ENCODE measurements around the gene HCN3.
"Not testable (repeated sequence)": the region's sequence is repeated elsewhere in the genome, so short reads cannot be mapped to it uniquely, and the experiment has no call there.

HCN3 gene

GRCh38 chr1:155286544-155286943, 9.3 kb downstream of the HCN3 start:
- no peaks in the 10 kb centered on the region for H3K9me3 ChIP-seq (ENCODE audit: control insufficient read depth, insufficient read depth, low read length)
- H3K36me3 ChIP-seq (ENCODE audit: control insufficient read depth, insufficient read depth, low read length) = no peaks in the 10 kb centered on the region
- no peak overlapping the region for H3K27ac ChIP-seq (ENCODE audit: low read depth, low read length)
- no peaks in the 10 kb centered on the region for H3K27me3 ChIP-seq (ENCODE audit: control insufficient read depth, insufficient read depth, low read length)
- no peak overlapping the region for H3K9ac ChIP-seq (ENCODE audit: low read depth, low read length)
- H3K4me3 ChIP-seq (ENCODE audit: low read depth, low read length) = no peak overlapping the region
- no peaks in the 10 kb centered on the region for H3K4me1 ChIP-seq (ENCODE audit: control insufficient read depth, insufficient read depth, low read length)

- Histone ChIP-seq H3K9me3 (ENCODE audit: control insufficient read depth, insufficient read depth, low read length) (no peaks in the 10 kb centered on the region), H3K36me3 (ENCODE audit: control insufficient read depth, insufficient read depth, low read length) (no peaks in the 10 kb centered on the region), H3K4me1 (ENCODE audit: control insufficient read depth, insufficient read depth, low read length) (no peaks in the 10 kb centered on the region), H3K4me3 (ENCODE audit: low read depth, low read length) (no peak overlapping the region), H3K9ac (ENCODE audit: low read depth, low read length) (no peak overlapping the region), H3K27ac (ENCODE audit: low read depth, low read length) (no peak overlapping the region), H3K27me3 (ENCODE audit: control insufficient read depth, insufficient read depth, low read length) (peaks cover 3% of the 10 kb centered on the region)
Observed at GRCh38 chr1:155287987-155288543, 10.8 kb downstream of the HCN3 start.

DNA sequence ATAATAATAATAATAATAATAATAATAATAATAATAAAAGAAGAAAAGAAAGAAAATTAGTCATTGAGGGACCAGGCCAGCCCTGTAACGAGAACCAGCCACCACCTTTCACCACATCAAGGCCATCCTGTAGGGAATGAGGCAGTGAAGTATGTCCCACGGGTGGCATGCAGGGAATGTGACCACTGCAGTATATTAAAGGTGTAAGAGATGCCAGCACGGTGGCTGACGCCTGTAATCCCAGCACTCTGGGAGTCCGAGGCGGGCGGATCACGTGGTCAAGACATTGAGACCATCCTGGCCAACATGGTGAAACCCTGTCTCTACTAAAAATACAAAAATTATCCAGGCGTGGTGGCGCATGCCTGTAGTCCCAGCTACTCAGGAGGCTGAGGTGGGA, 13.7 kb downstream of the HCN3 start:
- not testable (repeated sequence) for H3K4me1 ChIP-seq (ENCODE audit: control insufficient read depth, insufficient read depth, low read length); H3K4me3 ChIP-seq (ENCODE audit: low read depth, low read length); H3K9ac ChIP-seq (ENCODE audit: low read depth, low read length); H3K9me3 ChIP-seq (ENCODE audit: control insufficient read depth, insufficient read depth, low read length); H3K36me3 ChIP-seq (ENCODE audit: control insufficient read depth, insufficient read depth, low read length); H3K27ac ChIP-seq (ENCODE audit: low read depth, low read length)
- H3K27me3 ChIP-seq (ENCODE audit: control insufficient read depth, insufficient read depth, low read length) = peaks cover 31% of the 10 kb centered on the region

- no peak overlapping the region for H3K4me3 ChIP-seq (ENCODE audit: low read depth, low read length)
- H3K27me3 ChIP-seq (ENCODE audit: control insufficient read depth, insufficient read depth, low read length) = peaks cover 37% of the 10 kb centered on the region
- H3K27ac ChIP-seq (ENCODE audit: low read depth, low read length) = no peak overlapping the region
- H3K9me3 ChIP-seq (ENCODE audit: control insufficient read depth, insufficient read depth, low read length) = no peaks in the 10 kb centered on the region
- H3K9ac ChIP-seq (ENCODE audit: low read depth, low read length) = no peak overlapping the region
- no peaks in the 10 kb centered on the region for H3K36me3 ChIP-seq (ENCODE audit: control insufficient read depth, insufficient read depth, low read length)
- peaks cover 17% of the 10 kb centered on the region; the same call in 1 of the 2 replicates for H3K4me1 ChIP-seq (ENCODE audit: control insufficient read depth, insufficient read depth, low read length)
Observed at GRCh38 chr1:155293086-155293749, 16.0 kb downstream of the HCN3 start.

GRCh38 chr1:155294520-155295182, 17.4 kb downstream of the HCN3 start:
- Histone ChIP-seq H3K36me3 (ENCODE audit: control insufficient read depth, insufficient read depth, low read length) (no peaks in the 10 kb centered on the region), H3K27me3 (ENCODE audit: control insufficient read depth, insufficient read depth, low read length) (peaks cover 37% of the 10 kb centered on the region), H3K27ac (ENCODE audit: low read depth, low read length) (no peak overlapping the region), H3K9me3 (ENCODE audit: control insufficient read depth, insufficient read depth, low read length) (no peaks in the 10 kb centered on the region), H3K9ac (ENCODE audit: low read depth, low read length) (no peak overlapping the region), H3K4me3 (ENCODE audit: low read depth, low read length) (peak overlapping the region; percentile 83), H3K4me1 (ENCODE audit: control insufficient read depth, insufficient read depth, low read length) (peaks cover 17% of the 10 kb centered on the region; the same call in 1 of the 2 replicates)

GRCh38 chr1:155295183-155295941, 18.1 kb downstream of the HCN3 start:
- Histone ChIP-seq H3K4me3 (ENCODE audit: low read depth, low read length) (peak overlapping the region; percentile 83), H3K9me3 (ENCODE audit: control insufficient read depth, insufficient read depth, low read length) (no peaks in the 10 kb centered on the region), H3K4me1 (ENCODE audit: control insufficient read depth, insufficient read depth, low read length) (peaks cover 17% of the 10 kb centered on the region; the same call in 1 of the 2 replicates), H3K27me3 (ENCODE audit: control insufficient read depth, insufficient read depth, low read length) (peaks cover 37% of the 10 kb centered on the region), H3K36me3 (ENCODE audit: control insufficient read depth, insufficient read depth, low read length) (no peaks in the 10 kb centered on the region), H3K27ac (ENCODE audit: low read depth, low read length) (no peak overlapping the region), H3K9ac (ENCODE audit: low read depth, low read length) (no peak overlapping the region)

DNA sequence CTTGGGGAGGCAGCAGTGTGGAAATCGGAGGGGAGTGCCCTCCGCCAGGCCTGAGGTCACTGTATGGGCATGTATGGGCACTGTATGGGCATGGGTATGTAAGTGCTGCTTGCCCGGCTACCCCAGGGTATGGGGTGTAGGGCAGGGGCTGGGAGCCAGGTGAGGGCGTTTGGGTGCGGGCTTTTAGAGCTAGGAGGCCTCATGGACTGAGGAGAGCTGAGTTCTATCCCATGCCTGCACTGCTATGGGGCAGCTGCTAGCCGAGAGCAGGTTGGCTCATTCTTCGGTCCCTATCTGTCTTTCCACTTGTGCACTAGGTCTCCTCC, 18.6 kb downstream of the HCN3 start:
- H3K9ac ChIP-seq (ENCODE audit: low read depth, low read length) = no peak overlapping the region
- peaks cover 17% of the 10 kb centered on the region; the same call in 1 of the 2 replicates for H3K4me1 ChIP-seq (ENCODE audit: control insufficient read depth, insufficient read depth, low read length)
- no peaks in the 10 kb centered on the region for H3K36me3 ChIP-seq (ENCODE audit: control insufficient read depth, insufficient read depth, low read length)
- H3K27ac ChIP-seq (ENCODE audit: low read depth, low read length) = no peak overlapping the region
- peak overlapping the region; percentile 83 for H3K4me3 ChIP-seq (ENCODE audit: low read depth, low read length)
- H3K27me3 ChIP-seq (ENCODE audit: control insufficient read depth, insufficient read depth, low read length) = peaks cover 37% of the 10 kb centered on the region
- H3K9me3 ChIP-seq (ENCODE audit: control insufficient read depth, insufficient read depth, low read length) = no peaks in the 10 kb centered on the region

DNA sequence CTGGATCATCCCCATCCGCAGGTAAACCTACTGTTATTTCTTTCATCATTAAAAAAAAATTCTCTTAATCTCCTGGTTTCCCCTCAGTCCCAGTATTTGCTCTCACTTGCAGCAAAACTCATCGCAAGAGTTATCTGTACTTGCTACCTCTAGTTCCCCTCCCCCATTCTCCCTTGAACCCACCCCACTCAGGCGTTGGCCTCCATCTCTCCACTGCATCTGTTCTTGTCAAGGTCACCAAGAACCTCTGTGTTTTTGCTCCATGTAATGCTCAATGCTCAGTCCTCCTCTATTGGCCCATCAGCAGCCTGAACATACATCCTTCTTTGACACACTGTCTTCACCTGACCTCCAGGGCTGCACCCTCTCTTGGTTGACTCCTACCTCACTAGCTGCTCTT, 19.4 kb downstream of the HCN3 start:
- Histone ChIP-seq H3K27ac (ENCODE audit: low read depth, low read length) (no peak overlapping the region), H3K9me3 (ENCODE audit: control insufficient read depth, insufficient read depth, low read length) (no peaks in the 10 kb centered on the region), H3K4me1 (ENCODE audit: control insufficient read depth, insufficient read depth, low read length) (peaks cover 17% of the 10 kb centered on the region; the same call in 1 of the 2 replicates), H3K36me3 (ENCODE audit: control insufficient read depth, insufficient read depth, low read length) (no peaks in the 10 kb centered on the region), H3K27me3 (ENCODE audit: control insufficient read depth, insufficient read depth, low read length) (peaks cover 37% of the 10 kb centered on the region), H3K4me3 (ENCODE audit: low read depth, low read length) (no peak overlapping the region), H3K9ac (ENCODE audit: low read depth, low read length) (no peak overlapping the region)

DNA sequence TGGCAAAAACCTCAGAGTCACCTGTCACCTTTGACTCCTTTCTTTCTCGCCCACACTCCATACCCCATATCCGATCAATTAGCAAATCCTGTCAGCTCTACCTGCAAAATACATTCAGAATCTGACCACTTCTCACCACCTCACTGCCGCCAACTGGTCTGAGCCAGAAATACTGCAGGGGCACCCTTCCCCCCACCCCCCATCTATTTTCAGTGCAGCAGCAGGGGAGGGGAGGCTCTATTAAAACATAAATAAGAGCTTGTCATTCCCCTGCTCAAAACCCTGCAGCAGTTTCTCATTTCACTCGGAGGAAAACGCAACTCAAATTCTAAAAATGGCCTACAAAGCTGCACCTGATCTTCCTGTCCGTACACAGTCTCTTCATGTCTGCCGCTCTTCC, 20.1 kb downstream of the HCN3 start:
- H3K36me3 ChIP-seq (ENCODE audit: control insufficient read depth, insufficient read depth, low read length) = no peaks in the 10 kb centered on the region
- H3K4me3 ChIP-seq (ENCODE audit: low read depth, low read length) = no peak overlapping the region
- no peak overlapping the region for H3K27ac ChIP-seq (ENCODE audit: low read depth, low read length)
- peaks cover 37% of the 10 kb centered on the region for H3K27me3 ChIP-seq (ENCODE audit: control insufficient read depth, insufficient read depth, low read length)
- H3K4me1 ChIP-seq (ENCODE audit: control insufficient read depth, insufficient read depth, low read length) = peaks cover 17% of the 10 kb centered on the region; the same call in 1 of the 2 replicates
- no peak overlapping the region for H3K9ac ChIP-seq (ENCODE audit: low read depth, low read length)
- H3K9me3 ChIP-seq (ENCODE audit: control insufficient read depth, insufficient read depth, low read length) = no peaks in the 10 kb centered on the region

DNA sequence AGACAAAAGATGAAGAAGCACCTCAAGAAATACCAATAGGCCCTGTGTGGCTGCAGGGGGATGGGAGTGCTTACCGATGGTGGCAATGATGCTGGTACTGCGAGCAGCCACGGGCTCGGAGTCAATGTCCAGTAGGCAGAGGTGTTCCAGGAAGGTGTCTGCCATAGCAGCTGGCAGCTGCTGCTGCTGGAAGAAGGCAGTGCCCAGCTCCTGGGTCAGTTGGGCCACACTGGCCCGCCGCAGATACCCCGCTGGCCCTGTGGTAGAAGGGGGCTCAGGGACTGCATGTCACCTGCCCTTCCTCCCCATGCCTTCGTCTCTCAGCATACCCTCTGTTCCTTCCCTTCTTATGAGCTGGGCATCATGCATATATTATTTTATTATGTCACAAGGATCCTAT, 22.8 kb downstream of the HCN3 start:
- Histone ChIP-seq H3K4me3 (ENCODE audit: low read depth, low read length) (no peak overlapping the region), H3K27me3 (ENCODE audit: control insufficient read depth, insufficient read depth, low read length) (peaks cover 19% of the 10 kb centered on the region), H3K9me3 (ENCODE audit: control insufficient read depth, insufficient read depth, low read length) (no peaks in the 10 kb centered on the region), H3K9ac (ENCODE audit: low read depth, low read length) (no peak overlapping the region), H3K27ac (ENCODE audit: low read depth, low read length) (no peak overlapping the region), H3K4me1 (ENCODE audit: control insufficient read depth, insufficient read depth, low read length) (peaks cover 14% of the 10 kb centered on the region; the same call in 1 of the 2 replicates), H3K36me3 (ENCODE audit: control insufficient read depth, insufficient read depth, low read length) (no peaks in the 10 kb centered on the region)

Data from HUES48 (cell line).